ENCODE results near the gene CA9.
"Not testable (repeated sequence)": the region's sequence is repeated elsewhere in the genome, so short reads cannot be mapped to it uniquely, and the experiment has no call there.

The CA9 gene

GRCh38 chr9:35673132-35674024, at the start of gene CA9:
CA9 (plus strand) TSS chr9:35673928; CDS start chr9:35673960, 32 bp downstream.
- DNase-seq, result no peak

GRCh38 chr9:35627575-35627974, 46.2 kb upstream of the CA9 start:
- no peak for DNase-seq

GRCh38 chr9:35628389-35628991, 45.2 kb upstream of the CA9 start:
- DNase-seq, result no peak

- DNase-seq, result no peak
These were observed 44.1 kb upstream of the CA9 start for GRCh38 chr9:35629597-35629996.

GRCh38 chr9:35635730-35636129, 38.0 kb upstream of the CA9 start:
- no peak for DNase-seq

GRCh38 chr9:35636135-35636876, 37.4 kb upstream of the CA9 start:
- DNase-seq, result no peak

GRCh38 chr9:35636877-35637246, 36.9 kb upstream of the CA9 start:
- DNase-seq, result not testable (repeated sequence)

- DNase-seq, result not testable (repeated sequence)
These were observed 36.2 kb upstream of the CA9 start for GRCh38 chr9:35637427-35637955.

- DNase-seq, result not testable (repeated sequence)
These were observed 35.0 kb upstream of the CA9 start for GRCh38 chr9:35638751-35639150.

GRCh38 chr9:35639225-35639624, 34.5 kb upstream of the CA9 start:
- not testable (repeated sequence) for DNase-seq

GRCh38 chr9:35639631-35640030, 34.1 kb upstream of the CA9 start:
- no peak for DNase-seq

GRCh38 chr9:35640431-35640830, 33.3 kb upstream of the CA9 start:
- DNase-seq, result not testable (repeated sequence)

GRCh38 chr9:35641478-35641877, 32.2 kb upstream of the CA9 start:
- not testable (repeated sequence) for DNase-seq

- DNase-seq, result no peak
These were observed 30.7 kb upstream of the CA9 start for GRCh38 chr9:35643046-35643445.

GRCh38 chr9:35645736-35646135, 28.0 kb upstream of the CA9 start:
- DNase-seq, result not testable (repeated sequence)

GRCh38 chr9:35646153-35646532, 27.6 kb upstream of the CA9 start:
- DNase-seq, result peak; percentile 69

GRCh38 chr9:35646533-35647265, 27.0 kb upstream of the CA9 start:
- peak; percentile 95 for DNase-seq

- DNase-seq, result no peak
These were observed 24.0 kb upstream of the CA9 start for GRCh38 chr9:35649431-35650340.

GRCh38 chr9:35650341-35651158, 23.2 kb upstream of the CA9 start, which contains the start of gene SIT1:
SIT1 (minus strand) TSS chr9:35650931; CDS start chr9:35650853, 78 bp downstream.
- no peak for DNase-seq

All from right hindlimb (tissue), 1 donor.